GM12864 (cell line): ENCODE data around the gene KCNF1.

ENCODE experiments used
- DNase-seq: peaks from one replicate; pipeline ENCODE4 v3.0.0-alpha.2; 2011; ENCODE audit warnings: low read depth
- H3K4me3 ChIP-seq: 2 replicates; pipeline ENCODE4 v1.5.1; 2011; ENCODE audit warnings: mild to moderate bottlenecking, low read depth, low read length, control low read depth
- TF ChIP-seq, protein P1 (sequence below): IDR thresholded peaks from 2 replicates; pipeline ENCODE4 v1.5.1; 2011; ENCODE audit warnings: low read depth, mild to moderate bottlenecking, moderate library complexity, low read length, control low read depth, inconsistent platforms; ENCODE audit errors: missing control alignments

KCNF1 gene

DNA sequence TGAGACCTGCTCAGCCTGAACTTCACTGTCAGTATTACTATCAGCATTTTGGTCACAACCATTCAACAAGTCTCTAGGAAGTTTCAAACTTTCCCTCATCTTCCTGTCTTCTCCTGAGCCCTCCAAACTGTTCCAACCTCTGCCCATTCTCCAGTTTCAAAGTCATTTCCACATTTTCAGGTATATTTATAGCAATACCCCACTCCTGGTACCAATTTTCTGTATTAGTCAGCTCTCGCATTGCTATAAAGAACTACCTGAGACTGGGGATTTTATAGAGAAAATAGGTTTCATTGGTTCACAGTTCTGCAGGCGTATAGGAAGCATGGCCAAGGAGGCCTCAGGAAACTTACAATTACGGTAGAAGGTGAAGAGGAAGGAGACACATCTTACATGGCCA, 27.3 kb downstream of the KCNF1 start:
- TF ChIP-seq, protein P1, sequence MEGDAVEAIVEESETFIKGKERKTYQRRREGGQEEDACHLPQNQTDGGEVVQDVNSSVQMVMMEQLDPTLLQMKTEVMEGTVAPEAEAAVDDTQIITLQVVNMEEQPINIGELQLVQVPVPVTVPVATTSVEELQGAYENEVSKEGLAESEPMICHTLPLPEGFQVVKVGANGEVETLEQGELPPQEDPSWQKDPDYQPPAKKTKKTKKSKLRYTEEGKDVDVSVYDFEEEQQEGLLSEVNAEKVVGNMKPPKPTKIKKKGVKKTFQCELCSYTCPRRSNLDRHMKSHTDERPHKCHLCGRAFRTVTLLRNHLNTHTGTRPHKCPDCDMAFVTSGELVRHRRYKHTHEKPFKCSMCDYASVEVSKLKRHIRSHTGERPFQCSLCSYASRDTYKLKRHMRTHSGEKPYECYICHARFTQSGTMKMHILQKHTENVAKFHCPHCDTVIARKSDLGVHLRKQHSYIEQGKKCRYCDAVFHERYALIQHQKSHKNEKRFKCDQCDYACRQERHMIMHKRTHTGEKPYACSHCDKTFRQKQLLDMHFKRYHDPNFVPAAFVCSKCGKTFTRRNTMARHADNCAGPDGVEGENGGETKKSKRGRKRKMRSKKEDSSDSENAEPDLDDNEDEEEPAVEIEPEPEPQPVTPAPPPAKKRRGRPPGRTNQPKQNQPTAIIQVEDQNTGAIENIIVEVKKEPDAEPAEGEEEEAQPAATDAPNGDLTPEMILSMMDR = no peak
- H3K4me3 ChIP-seq = no peak overlapping the region
- DNase-seq = no peak

DNA sequence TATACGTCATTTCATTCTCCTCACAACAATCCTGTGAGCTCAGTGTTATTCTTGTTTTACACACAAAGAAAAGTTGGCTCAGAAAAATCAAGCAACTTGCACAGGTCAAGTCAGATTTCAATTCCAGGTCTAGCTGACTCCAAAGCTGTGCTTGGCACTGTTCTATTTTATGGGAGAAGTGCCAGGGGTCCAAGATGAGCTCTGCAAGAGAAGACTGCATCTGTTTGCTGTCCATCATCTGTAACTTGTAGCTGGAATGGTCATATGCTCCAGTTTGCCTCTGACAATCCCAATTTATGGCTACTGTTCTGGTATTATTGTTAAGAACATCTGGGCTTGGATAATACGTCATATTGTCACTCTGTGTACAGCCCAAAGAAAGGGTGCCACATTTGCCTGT, 28.9 kb downstream of the KCNF1 start:
- no peak overlapping the region for H3K4me3 ChIP-seq
- no peak for DNase-seq
- TF ChIP-seq, protein P1 = no peak

DNA sequence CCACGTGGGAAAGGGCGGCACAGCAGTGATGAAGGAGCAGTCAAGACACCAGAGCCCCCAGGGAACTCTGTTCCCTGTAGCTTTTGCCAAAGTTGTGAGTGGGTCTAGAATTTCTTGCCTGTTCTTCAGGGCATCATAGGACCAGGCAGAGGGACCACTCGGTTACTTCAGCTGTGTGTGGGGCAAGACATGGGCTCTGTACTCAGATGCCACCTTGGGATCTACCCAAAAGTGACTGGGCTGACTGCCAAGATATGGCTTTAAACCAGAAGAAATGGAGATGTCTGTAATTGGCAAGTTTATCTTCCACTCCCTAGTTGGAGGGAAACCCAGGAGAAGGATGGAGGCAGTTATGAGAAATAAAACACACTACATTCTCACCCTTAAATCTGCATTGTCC, 29.6 kb downstream of the KCNF1 start:
- TF ChIP-seq, protein P1 = no peak
- no peak for DNase-seq
- H3K4me3 ChIP-seq = no peak overlapping the region

DNA sequence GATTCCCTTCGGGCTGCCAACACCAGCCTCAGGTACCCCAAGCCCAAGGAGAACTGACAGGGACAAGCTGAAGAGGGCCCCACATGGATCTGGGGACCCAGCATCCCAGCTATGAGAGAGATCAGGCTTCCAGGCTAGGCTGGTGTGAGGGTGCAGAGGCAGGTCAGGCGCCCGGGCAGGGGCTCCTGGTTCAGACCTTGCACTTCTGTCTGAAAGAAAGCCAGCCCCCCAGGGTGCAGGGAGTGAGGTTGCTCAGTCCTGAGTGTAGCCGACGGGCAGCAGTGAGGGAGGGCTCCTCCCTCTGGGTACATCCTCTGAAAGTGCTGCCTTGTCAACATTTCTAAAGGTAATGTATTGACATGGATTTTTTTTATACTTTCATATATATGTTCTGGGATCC, 33.1 kb downstream of the KCNF1 start:
- TF ChIP-seq, protein P1 = no peak
- DNase-seq = no peak
- H3K4me3 ChIP-seq = no peak overlapping the region

DNA sequence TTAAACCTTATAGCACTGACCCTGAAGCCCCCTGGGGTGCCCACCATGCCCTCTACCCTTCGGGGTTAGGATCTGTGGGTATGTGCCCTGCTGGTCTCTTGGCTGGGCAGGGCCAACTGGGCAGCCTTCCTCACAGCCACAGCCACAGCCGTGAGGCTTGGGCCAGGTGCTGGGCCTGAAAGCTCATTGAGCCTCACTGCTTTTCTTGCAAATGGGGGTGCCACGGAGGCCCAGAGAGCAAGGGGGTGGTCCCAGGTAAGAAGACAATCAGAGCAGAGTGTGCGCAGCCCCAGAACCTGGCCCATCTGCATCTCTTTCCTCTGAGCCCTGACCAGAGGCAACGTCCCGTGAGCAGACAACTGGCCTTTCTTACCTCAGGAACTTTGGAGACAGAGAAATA, 34.7 kb downstream of the KCNF1 start:
- H3K4me3 ChIP-seq = no peak overlapping the region
- no peak for DNase-seq
- TF ChIP-seq, protein P1 = no peak

DNA sequence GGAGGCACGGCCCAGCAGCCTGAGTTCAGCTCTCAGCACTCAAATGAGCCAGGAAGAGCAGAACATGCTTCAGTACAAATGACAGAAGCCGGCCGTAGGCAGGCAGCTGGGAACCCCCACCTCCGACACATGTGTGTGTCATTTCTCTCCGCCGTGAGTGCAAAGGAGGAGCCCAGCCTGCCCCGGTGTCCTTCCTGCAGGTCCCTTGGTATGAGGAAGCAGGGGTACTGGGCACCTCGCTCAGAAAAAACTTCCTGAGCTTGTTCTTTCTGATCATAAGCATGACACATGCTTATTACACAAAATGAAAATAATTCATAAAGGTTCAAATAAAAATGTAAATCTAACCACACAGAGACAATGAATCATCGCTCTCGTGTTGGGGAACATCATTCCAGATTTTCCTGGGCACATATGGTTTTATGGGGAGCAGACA, 35.3 kb downstream of the KCNF1 start:
- DNase-seq = no peak
- TF ChIP-seq, protein P1 = no peak
- H3K4me3 ChIP-seq = no peak overlapping the region

DNA sequence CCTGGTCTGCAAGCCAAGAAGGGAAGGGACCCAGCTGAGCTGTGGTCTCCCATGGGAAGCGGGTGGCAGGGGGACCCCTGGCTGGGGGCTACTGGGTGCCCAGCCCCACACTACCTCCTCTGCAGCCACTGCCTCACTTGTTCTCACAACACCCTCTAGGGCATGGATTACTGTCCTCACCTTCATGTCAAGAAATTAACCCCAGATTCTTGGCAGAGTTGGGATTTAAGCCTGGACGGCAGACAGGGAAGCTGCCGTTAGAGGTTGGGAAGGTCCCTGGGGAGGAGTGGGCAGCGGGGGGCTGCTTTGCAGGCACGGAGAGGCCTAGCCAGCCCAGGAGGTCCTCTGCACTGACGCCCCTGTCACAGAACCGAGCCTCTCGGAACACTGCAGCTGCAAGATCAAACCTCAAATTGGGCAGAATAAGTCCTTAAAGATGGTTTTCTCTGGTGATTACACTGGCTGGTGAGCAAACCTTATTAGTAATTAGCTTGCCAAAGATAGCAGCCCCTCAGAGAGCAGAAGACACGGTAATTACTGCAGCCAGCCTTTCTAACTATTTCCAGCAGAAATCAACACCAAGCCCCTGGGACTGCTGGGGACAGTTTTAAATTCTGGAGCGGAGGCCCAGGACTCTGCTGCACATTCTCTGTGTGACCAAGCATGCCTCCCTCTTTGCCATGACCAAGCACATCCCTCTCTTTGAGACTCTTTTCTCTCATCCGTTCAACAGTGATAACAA, 35.9 kb downstream of the KCNF1 start:
- TF ChIP-seq, protein P1 = no peak
- DNase-seq = no peak
- no peak overlapping the region for H3K4me3 ChIP-seq
